SK-N-SH (cell line): ENCODE measurements around the gene ITGA2B. TPM values are rescaled to one million over a fixed set of nuclear protein-coding genes. Genes with fewer than 3 reads are reported as not detected.
A peak's percentile ranks its signal among the peaks of the same experiment; 100 is the strongest.

Experiments
- CTCF ChIA-PET: fragments of 300-600, 350-600 bp; formaldehyde crosslinking; extraction: SDS; loops from one replicate; lab custom pipeline; 2021; lab: Yijun Ruan, JAX
- POLR2A ChIA-PET: fragments of 350-600 bp; sonication (Branson Sonifier 250); formaldehyde crosslinking; extraction: SDS; loops from one replicate; lab custom pipeline; 2020; ENCODE audit warnings: antibody characterized with exemption, inconsistent platforms; lab: Yijun Ruan, JAX
- DNase-seq: peaks from one replicate; pipeline ENCODE4 v3.0.0; 2012
- H2AFZ ChIP-seq: fragments of 200-600 bp; sonication (generic); 2 replicates; pipeline ENCODE4 v1.8.1; 2016; ENCODE audit warnings: antibody characterized with exemption, mild to moderate bottlenecking, low read depth
- H3F3A ChIP-seq: fragments of 200-600 bp; sonication (generic); replicated peaks from 2 replicates; pipeline ENCODE3; 2016; ENCODE audit warnings: antibody characterized with exemption, mild to moderate bottlenecking; ENCODE audit not compliant: insufficient read depth
- H3K27ac ChIP-seq, 2 experiments: fragments of 200-500 bp in 1 of 2; fragments of 200-600 bp in 1 of 2; sonication (Bioruptor generic) in 1 of 2; sonication (generic), shearing (Covaris generic) in 1 of 2; 2 replicates each; pipeline versions ENCODE4 v1.5.1 to v1.6.1; 2014 to 2016; ENCODE audit warnings: low read depth in 2 of 2, inconsistent platforms in 1 of 2, low read length in 1 of 2, mild to moderate bottlenecking in 1 of 2, mixed read lengths in 1 of 2
- H3K27me3 ChIP-seq: fragments of 200-600 bp; sonication (generic), shearing (Covaris generic); 2 replicates; pipeline ENCODE4 v1.6.1; 2016; ENCODE audit warnings: mixed run types; ENCODE audit not compliant: insufficient read depth
- H3K36me3 ChIP-seq, 2 experiments: fragments of 200-500 bp in 1 of 2; fragments of 200-600 bp in 1 of 2; sonication (Bioruptor generic) in 1 of 2; sonication (generic) in 1 of 2; replicated peaks in 1 of 2; 2 replicates each; pipeline versions ENCODE3 to v1.5.1; 2014 to 2016; ENCODE audit warnings: low read length in 1 of 2, mild to moderate bottlenecking in 1 of 2; ENCODE audit not compliant: insufficient read depth in 2 of 2, control insufficient read depth in 1 of 2
- H3K4me1 ChIP-seq, 2 experiments: fragments of 200-500 bp in 1 of 2; fragments of 200-600 bp in 1 of 2; sonication (Bioruptor generic) in 1 of 2; sonication (generic), shearing (Covaris generic) in 1 of 2; 2 replicates each; pipeline versions ENCODE4 v1.5.1 to v1.6.1; 2014 to 2016; ENCODE audit warnings: low read depth in 1 of 2, low read length in 1 of 2, mixed run types in 1 of 2; ENCODE audit not compliant: insufficient read depth in 2 of 2, control insufficient read depth in 1 of 2
- H3K4me2 ChIP-seq: fragments of 200-600 bp; sonication (generic), shearing (Covaris generic); 2 replicates; pipeline ENCODE4 v1.6.1; 2017; ENCODE audit warnings: mixed run types
- H3K4me3 ChIP-seq, 2 experiments: fragments of 200-500 bp in 1 of 2; fragments of 200-600 bp in 1 of 2; sonication (Bioruptor generic) in 1 of 2; sonication (generic), shearing (Covaris generic) in 1 of 2; 2 replicates each; pipeline versions ENCODE4 v1.5.1 to v1.8.1; 2014 to 2016; ENCODE audit warnings: low read depth in 2 of 2, inconsistent platforms in 1 of 2, low read length in 1 of 2, mild to moderate bottlenecking in 1 of 2, mixed read lengths in 1 of 2, moderate library complexity in 1 of 2
- H3K79me2 ChIP-seq: fragments of 200-600 bp; sonication (generic); 2 replicates; pipeline ENCODE4 v1.8.1; 2017; ENCODE audit warnings: mild to moderate bottlenecking; ENCODE audit not compliant: insufficient read depth
- H3K9ac ChIP-seq: fragments of 200-600 bp; sonication (generic); 2 replicates; pipeline ENCODE4 v1.6.1; 2017; ENCODE audit warnings: mixed run types
- H3K9me2 ChIP-seq: fragments of 200-600 bp; sonication (generic); 2 replicates; pipeline ENCODE4 v1.6.1; 2017; ENCODE audit warnings: mixed run types
- H3K9me3 ChIP-seq: fragments of 200-600 bp; sonication (generic); 2 replicates; pipeline ENCODE4 v1.6.1; 2017; ENCODE audit warnings: mixed run types, mild to moderate bottlenecking, moderate library complexity
- H4K20me1 ChIP-seq: fragments of 200-600 bp; sonication (generic); 2 replicates; pipeline ENCODE4 v1.6.1; 2017; ENCODE audit warnings: mild to moderate bottlenecking, mixed run types; ENCODE audit not compliant: insufficient read depth
- FOSL2 ChIP-seq: IDR thresholded peaks from 2 replicates; pipeline ENCODE4 v1.4.0; 2012; ENCODE audit warnings: low read depth, mild to moderate bottlenecking, moderate library complexity, borderline replicate concordance
- FOXJ3 ChIP-seq: sonication (generic); formaldehyde crosslinking; IDR thresholded peaks from 2 replicates; pipeline ENCODE4 v1.5.1; 2020; ENCODE audit warnings: mild to moderate bottlenecking, missing genetic modification reagents
- JUND ChIP-seq: IDR thresholded peaks from 2 replicates; pipeline ENCODE4 v1.4.0; 2012
- MEF2A ChIP-seq: IDR thresholded peaks from 2 replicates; pipeline ENCODE4 v1.4.0; 2012; ENCODE audit warnings: low read depth, borderline replicate concordance
- MXI1 ChIP-seq: IDR thresholded peaks from 2 replicates; pipeline ENCODE4 v1.6.1; 2012; ENCODE audit warnings: mild to moderate bottlenecking, low read depth, low read length, improper control_type of control experiment
- NRF1 ChIP-seq: IDR thresholded peaks from 2 replicates; pipeline ENCODE4 v1.6.1; 2012; ENCODE audit warnings: low read depth, mild to moderate bottlenecking, low read length
- RAD21 ChIP-seq: IDR thresholded peaks from 2 replicates; pipeline ENCODE4 v1.6.1; 2012; ENCODE audit warnings: mild to moderate bottlenecking, low read length
- RCOR1 ChIP-seq: fragments of 150-350 bp; IDR thresholded peaks from 2 replicates; pipeline ENCODE4 v1.6.1; 2017; ENCODE audit warnings: antibody characterized with exemption, low read length
- RFX5 ChIP-seq: IDR thresholded peaks from 2 replicates; pipeline ENCODE4 v1.6.1; 2012; ENCODE audit warnings: mild to moderate bottlenecking, improper control_type of control experiment, low read length
- SMC3 ChIP-seq: IDR thresholded peaks from 2 replicates; pipeline ENCODE4 v1.6.1; 2012; ENCODE audit warnings: low read depth, low read length, improper control_type of control experiment
- TAF1 ChIP-seq: IDR thresholded peaks from 2 replicates; pipeline ENCODE4 v1.6.1; 2012; ENCODE audit warnings: low read depth, mild to moderate bottlenecking, low read length, moderate library complexity, borderline replicate concordance
- TEAD4 ChIP-seq: IDR thresholded peaks from 2 replicates; pipeline ENCODE4 v1.4.0; 2012; ENCODE audit warnings: mild to moderate bottlenecking, borderline replicate concordance; ENCODE audit not compliant: insufficient read depth
- ZBTB33 ChIP-seq: IDR thresholded peaks from 2 replicates; pipeline ENCODE4 v1.4.0; 2012; ENCODE audit warnings: low read depth, borderline replicate concordance
- WGBS: methylation state at CpG from one replicate; pipeline ENCODE4 v1.1.6; 2017; ENCODE audit warnings: low lambda C conversion rate; 5-methylcytosine and 5-hydroxymethylcytosine counted together
- polyA plus RNA-seq, 3 experiments: library from polyadenylated mRNA; depleted of rRNA; stranded (reverse); fragments of >200 nt; gene quantifications; 2 replicates each; pipeline ENCODE4 v1.2.3, GENCODE V29; 2012
- TF ChIP-seq, protein P1 (sequence below): IDR thresholded peaks from 2 replicates; pipeline ENCODE4 v1.6.1; 2012; ENCODE audit warnings: mild to moderate bottlenecking, low read depth, low read length, moderate library complexity
- TF ChIP-seq, protein P2 (sequence below): fragments of 200-600 bp; sonication (generic); IDR thresholded peaks from 2 replicates; pipeline ENCODE4 v1.6.1; 2017; ENCODE audit warnings: antibody characterized with exemption, mild to moderate bottlenecking, moderate library complexity
- TF ChIP-seq, protein P3 (sequence below): fragments of 150-350 bp; IDR thresholded peaks from 2 replicates; pipeline ENCODE4 v1.6.1; 2016; ENCODE audit warnings: mild to moderate bottlenecking, low read depth, low read length

The ITGA2B gene
- polyA plus RNA-seq, 1 of the 3 experiments (the other 2 are of a cell fraction): 1.3 TPM

GRCh38 chr17:44333371-44333770 is 56.1 kb downstream of the ITGA2B start:
- H2AFZ ChIP-seq: no peak overlapping the region
- no peak overlapping the region for H3K4me2 ChIP-seq
- no peaks in the 10 kb centered on the region for H3K36me3 ChIP-seq
- TF ChIP-seq, protein P1, sequence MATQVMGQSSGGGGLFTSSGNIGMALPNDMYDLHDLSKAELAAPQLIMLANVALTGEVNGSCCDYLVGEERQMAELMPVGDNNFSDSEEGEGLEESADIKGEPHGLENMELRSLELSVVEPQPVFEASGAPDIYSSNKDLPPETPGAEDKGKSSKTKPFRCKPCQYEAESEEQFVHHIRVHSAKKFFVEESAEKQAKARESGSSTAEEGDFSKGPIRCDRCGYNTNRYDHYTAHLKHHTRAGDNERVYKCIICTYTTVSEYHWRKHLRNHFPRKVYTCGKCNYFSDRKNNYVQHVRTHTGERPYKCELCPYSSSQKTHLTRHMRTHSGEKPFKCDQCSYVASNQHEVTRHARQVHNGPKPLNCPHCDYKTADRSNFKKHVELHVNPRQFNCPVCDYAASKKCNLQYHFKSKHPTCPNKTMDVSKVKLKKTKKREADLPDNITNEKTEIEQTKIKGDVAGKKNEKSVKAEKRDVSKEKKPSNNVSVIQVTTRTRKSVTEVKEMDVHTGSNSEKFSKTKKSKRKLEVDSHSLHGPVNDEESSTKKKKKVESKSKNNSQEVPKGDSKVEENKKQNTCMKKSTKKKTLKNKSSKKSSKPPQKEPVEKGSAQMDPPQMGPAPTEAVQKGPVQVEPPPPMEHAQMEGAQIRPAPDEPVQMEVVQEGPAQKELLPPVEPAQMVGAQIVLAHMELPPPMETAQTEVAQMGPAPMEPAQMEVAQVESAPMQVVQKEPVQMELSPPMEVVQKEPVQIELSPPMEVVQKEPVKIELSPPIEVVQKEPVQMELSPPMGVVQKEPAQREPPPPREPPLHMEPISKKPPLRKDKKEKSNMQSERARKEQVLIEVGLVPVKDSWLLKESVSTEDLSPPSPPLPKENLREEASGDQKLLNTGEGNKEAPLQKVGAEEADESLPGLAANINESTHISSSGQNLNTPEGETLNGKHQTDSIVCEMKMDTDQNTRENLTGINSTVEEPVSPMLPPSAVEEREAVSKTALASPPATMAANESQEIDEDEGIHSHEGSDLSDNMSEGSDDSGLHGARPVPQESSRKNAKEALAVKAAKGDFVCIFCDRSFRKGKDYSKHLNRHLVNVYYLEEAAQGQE: no peak
- TF ChIP-seq FOXJ3 (CRISPR knock-in tag): no peak
- no peak for TF ChIP-seq FOSL2
- TF ChIP-seq TEAD4: no peak
- no peak for TF ChIP-seq RCOR1
- TF ChIP-seq, protein P2, sequence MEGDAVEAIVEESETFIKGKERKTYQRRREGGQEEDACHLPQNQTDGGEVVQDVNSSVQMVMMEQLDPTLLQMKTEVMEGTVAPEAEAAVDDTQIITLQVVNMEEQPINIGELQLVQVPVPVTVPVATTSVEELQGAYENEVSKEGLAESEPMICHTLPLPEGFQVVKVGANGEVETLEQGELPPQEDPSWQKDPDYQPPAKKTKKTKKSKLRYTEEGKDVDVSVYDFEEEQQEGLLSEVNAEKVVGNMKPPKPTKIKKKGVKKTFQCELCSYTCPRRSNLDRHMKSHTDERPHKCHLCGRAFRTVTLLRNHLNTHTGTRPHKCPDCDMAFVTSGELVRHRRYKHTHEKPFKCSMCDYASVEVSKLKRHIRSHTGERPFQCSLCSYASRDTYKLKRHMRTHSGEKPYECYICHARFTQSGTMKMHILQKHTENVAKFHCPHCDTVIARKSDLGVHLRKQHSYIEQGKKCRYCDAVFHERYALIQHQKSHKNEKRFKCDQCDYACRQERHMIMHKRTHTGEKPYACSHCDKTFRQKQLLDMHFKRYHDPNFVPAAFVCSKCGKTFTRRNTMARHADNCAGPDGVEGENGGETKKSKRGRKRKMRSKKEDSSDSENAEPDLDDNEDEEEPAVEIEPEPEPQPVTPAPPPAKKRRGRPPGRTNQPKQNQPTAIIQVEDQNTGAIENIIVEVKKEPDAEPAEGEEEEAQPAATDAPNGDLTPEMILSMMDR: no peak
- no peak for TF ChIP-seq RAD21
- no peak for TF ChIP-seq MEF2A
- no peak for TF ChIP-seq JUND
- TF ChIP-seq MXI1: no peak
- TF ChIP-seq TAF1: no peak
- H4K20me1 ChIP-seq: no peaks in the 10 kb centered on the region
- WGBS: 65% methylated on average over 5 of the region's 5 CpGs
- no peak overlapping the region for H3K4me3 ChIP-seq
- H3K4me1 ChIP-seq: peaks cover 0 to 5% of the 10 kb centered on the region in 2 experiments; a peak in 1 of 4 replicates
- POLR2A ChIA-PET: no interaction called here
- H3K9me3 ChIP-seq: no peaks in the 10 kb centered on the region
- CTCF ChIA-PET: interaction anchor here (0.8 to 5.2 kb wide), 7 partner anchors 9 to 200 kb away, joined by 3 to 53 read pairs (median 3); partner anchors contain the start of genes GRN and SLC25A39
- H3K27me3 ChIP-seq: no peaks in the 10 kb centered on the region
- no peak for DNase-seq
- H3K9ac ChIP-seq: no peak overlapping the region
- H3K27ac ChIP-seq: no peak overlapping the region
- peaks cover 4% of the 10 kb centered on the region for H3F3A ChIP-seq
- H3K79me2 ChIP-seq: no peaks in the 10 kb centered on the region
- no peaks in the 10 kb centered on the region for H3K9me2 ChIP-seq

DNA sequence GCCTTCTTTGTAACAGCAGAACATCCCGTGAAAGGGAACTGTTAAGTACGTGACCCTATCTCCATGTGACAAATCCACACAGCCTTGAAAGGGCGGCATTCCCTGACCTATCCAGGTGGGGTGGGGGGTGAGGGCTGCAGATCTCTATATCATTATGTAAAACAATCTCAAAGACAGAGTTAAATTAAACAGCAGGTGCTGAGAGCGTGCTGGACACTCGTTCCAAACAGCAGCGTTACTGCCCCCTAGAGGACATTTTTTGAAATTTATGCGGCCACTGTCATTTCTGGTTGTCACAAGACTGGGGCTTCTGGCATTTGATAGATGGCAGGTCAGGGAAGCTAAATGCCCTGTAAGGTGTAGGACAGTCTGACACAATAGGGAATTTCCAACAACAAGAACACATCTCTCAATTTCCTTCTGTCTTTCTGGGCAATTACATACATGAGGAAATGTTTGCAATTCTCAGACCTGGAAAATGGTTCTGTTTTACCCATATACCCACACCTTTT is 58.1 kb downstream of the ITGA2B start:
- H3K36me3 ChIP-seq: no peaks in the 10 kb centered on the region
- WGBS: 12% methylated on average over 7 of the region's 7 CpGs
- POLR2A ChIA-PET: interaction anchor here (1.0 to 1.4 kb wide), 2 partner anchors 14 to 111 kb away, joined by 3 read pairs; partner anchors contain the start of gene GRN
- TF ChIP-seq MEF2A (no peak), ZBTB33 (no peak), MXI1 (peak; percentile 84), RFX5 (no peak), NRF1 (no peak), SMC3 (peak; percentile 50), RCOR1 (0 out of 2 replicates have a peak, but pooled peaks have one; percentile 10)
- TF ChIP-seq, protein P3, sequence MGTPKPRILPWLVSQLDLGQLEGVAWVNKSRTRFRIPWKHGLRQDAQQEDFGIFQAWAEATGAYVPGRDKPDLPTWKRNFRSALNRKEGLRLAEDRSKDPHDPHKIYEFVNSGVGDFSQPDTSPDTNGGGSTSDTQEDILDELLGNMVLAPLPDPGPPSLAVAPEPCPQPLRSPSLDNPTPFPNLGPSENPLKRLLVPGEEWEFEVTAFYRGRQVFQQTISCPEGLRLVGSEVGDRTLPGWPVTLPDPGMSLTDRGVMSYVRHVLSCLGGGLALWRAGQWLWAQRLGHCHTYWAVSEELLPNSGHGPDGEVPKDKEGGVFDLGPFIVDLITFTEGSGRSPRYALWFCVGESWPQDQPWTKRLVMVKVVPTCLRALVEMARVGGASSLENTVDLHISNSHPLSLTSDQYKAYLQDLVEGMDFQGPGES: no peak

More for the DNA sequence above, 58.1 kb downstream of the ITGA2B start:
- peaks cover 9% of the 10 kb centered on the region for H3F3A ChIP-seq
- H4K20me1 ChIP-seq: no peaks in the 10 kb centered on the region
- H3K4me3 ChIP-seq: peak overlapping the region in 1 of 2 experiments; percentile 14; a peak in 1 of 4 replicates
- H3K79me2 ChIP-seq: no peaks in the 10 kb centered on the region
- no peaks in the 10 kb centered on the region for H3K27me3 ChIP-seq
- no peak overlapping the region for H3K9ac ChIP-seq
- H3K4me1 ChIP-seq: peaks cover 0 to 5% of the 10 kb centered on the region in 2 experiments; a peak in 1 of 4 replicates
- no peaks in the 10 kb centered on the region for H3K9me3 ChIP-seq
- H3K4me2 ChIP-seq: no peak overlapping the region
- H3K27ac ChIP-seq: no peak overlapping the region; a peak in 1 of 4 replicates
- no peak overlapping the region for H2AFZ ChIP-seq
- CTCF ChIA-PET: interaction anchor here (0.6 to 5.2 kb wide), 39 partner anchors 9 to 1655 kb away, joined by 3 to 57 read pairs (median 6); partner anchors contain the start of genes FAM171A2, GRN, RUNDC3A and TMUB2
- H3K9me2 ChIP-seq: no peaks in the 10 kb centered on the region
- peak; percentile 79 for DNase-seq
